B cell (primary cell): ENCODE measurements around the gene ADAM12. TPM values are rescaled to one million over a fixed set of nuclear protein-coding genes. Genes with fewer than 3 reads are reported as not detected.

Source experiments
- ATAC-seq: fragments of 200-7000 bp; cut with Tn5 transposase; one replicate; pipeline ENCODE4 v1.10.0; 2021; ENCODE audit warnings: low read depth, mild to moderate bottlenecking, moderate number of reproducible peaks, moderate library complexity
- CTCF ChIA-PET: fragments of 350-600 bp; sonication (Branson Sonifier 250); formaldehyde crosslinking; loops from one replicate; lab custom pipeline; 2021; ENCODE audit warnings: antibody characterized with exemption, inconsistent platforms; lab: Charles Lee
- POLR2A ChIA-PET: fragments of 350-600 bp; sonication (Branson Sonifier 250); formaldehyde crosslinking; loops from one replicate; lab custom pipeline; 2021; ENCODE audit warnings: antibody characterized with exemption; lab: Charles Lee
- DNase-seq: peaks from one replicate; pipeline ENCODE4 v3.0.0; 2013
- H2AFZ ChIP-seq: 2 replicates; pipeline ENCODE4 v1.6.1; 2012; ENCODE audit warnings: mild to moderate bottlenecking, low read depth, low read length; ENCODE audit not compliant: insufficient read depth, poor library complexity, severe bottlenecking
- H3K27ac ChIP-seq, 2 donors: 1 replicate in 1 of 2; 2 replicates in 1 of 2; pipeline ENCODE4 v1.5.1; 2012 to 2013; ENCODE audit warnings: low read length in 2 of 2, mild to moderate bottlenecking in 2 of 2, moderate library complexity in 1 of 2
- H3K27me3 ChIP-seq, 4 experiments: fragments of 200-600 bp in 1 of 4; sonication (generic) in 1 of 4; replicated peaks in 1 of 4; 1 replicate in 2 of 4; 2 replicates in 2 of 4; pipeline versions ENCODE4 v1.6.1 to v1.7.0; 2013 to 2016; ENCODE audit warnings: low read length in 3 of 4, mild to moderate bottlenecking in 2 of 4, mixed read lengths in 1 of 4, moderate library complexity in 1 of 4; ENCODE audit not compliant: insufficient read depth in 4 of 4, control insufficient read depth in 3 of 4; ENCODE audit errors: control extremely low read depth in 1 of 4
- H3K36me3 ChIP-seq, 2 experiments: replicated peaks in 1 of 2; 1 replicate in 1 of 2; 2 replicates in 1 of 2; pipeline versions ENCODE4 v1.6.1 to v1.7.1; 2013; ENCODE audit warnings: low read length in 1 of 2; ENCODE audit not compliant: insufficient read depth in 2 of 2, control insufficient read depth in 1 of 2; ENCODE audit errors: control extremely low read depth in 1 of 2, extremely low read depth in 1 of 2
- H3K4me1 ChIP-seq, 2 donors: fragments of 200-600 bp in 1 of 2; sonication (generic) in 1 of 2; 1 replicate in 1 of 2; 2 replicates in 1 of 2; pipeline versions ENCODE4 v1.5.1 to v1.6.1; 2013 to 2017; ENCODE audit warnings: low read length in 2 of 2; ENCODE audit not compliant: control insufficient read depth in 2 of 2, insufficient read depth in 2 of 2
- H3K4me2 ChIP-seq: replicated peaks from 2 replicates; pipeline ENCODE3; 2012; ENCODE audit warnings: mild to moderate bottlenecking, low read depth, low read length; ENCODE audit not compliant: poor library complexity, severe bottlenecking
- H3K4me3 ChIP-seq, 5 experiments: fragments of 200-600 bp in 1 of 5; sonication (generic) in 1 of 5; 1 replicate in 3 of 5; 2 replicates in 2 of 5; pipeline versions ENCODE4 v1.5.1 to v1.7.0; 2011 to 2016; ENCODE audit warnings: low read length in 4 of 5, mild to moderate bottlenecking in 4 of 5, low read depth in 2 of 5, control low read depth in 1 of 5, moderate library complexity in 1 of 5; ENCODE audit not compliant: insufficient read depth in 1 of 5; ENCODE audit errors: control extremely low read depth in 1 of 5, extremely low read depth in 1 of 5
- H3K79me2 ChIP-seq: fragments of 200-600 bp; sonication (generic); one replicate; pipeline ENCODE4 v1.6.0; 2016; ENCODE audit warnings: low read length; ENCODE audit not compliant: control insufficient read depth, insufficient read depth
- H3K9ac ChIP-seq: fragments of 200-600 bp; sonication (generic); 2 replicates; pipeline ENCODE4 v1.6.1; 2017; ENCODE audit warnings: mild to moderate bottlenecking, low read length, moderate library complexity
- H3K9me3 ChIP-seq, 3 donors: one replicate each; pipeline versions ENCODE4 v1.6.1 to v1.7.1; 2013; ENCODE audit warnings: low read length in 2 of 3; ENCODE audit not compliant: control insufficient read depth in 2 of 3, insufficient read depth in 1 of 3; ENCODE audit errors: control extremely low read depth in 1 of 3
- H4K20me1 ChIP-seq: 2 replicates; pipeline ENCODE4 v1.6.0; 2012; ENCODE audit warnings: mild to moderate bottlenecking, low read length; ENCODE audit not compliant: insufficient read depth, control insufficient read depth, poor library complexity, severe bottlenecking
- H3K27ac Mint-ChIP-seq: one replicate; pipeline ENCODE4 v1.8.0; 2021; ENCODE audit warnings: mixed read lengths
- H3K27me3 Mint-ChIP-seq: one replicate; pipeline ENCODE4 v1.8.0; 2021; ENCODE audit warnings: mixed read lengths
- H3K4me1 Mint-ChIP-seq: one replicate; pipeline ENCODE4 v1.8.0; 2021; ENCODE audit warnings: mixed read lengths
- H3K4me3 Mint-ChIP-seq: one replicate; pipeline ENCODE4 v1.8.0; 2021; ENCODE audit warnings: mixed read lengths
- H3K9me3 Mint-ChIP-seq: one replicate; pipeline ENCODE4 v1.8.0; 2022; ENCODE audit warnings: mixed read lengths; ENCODE audit not compliant: insufficient read depth
- EZH2 ChIP-seq: IDR thresholded peaks from 2 replicates; pipeline ENCODE4 v1.6.1; 2012; ENCODE audit warnings: borderline replicate concordance, low read depth, mild to moderate bottlenecking, moderate library complexity, low read length; ENCODE audit not compliant: insufficient read depth, poor library complexity, severe bottlenecking
- WGBS: methylation state at CpG from one replicate; pipeline ENCODE4 v1.1.5; 2013; ENCODE audit warnings: missing lambda C conversion rate; ENCODE audit not compliant: insufficient coverage; 5-methylcytosine and 5-hydroxymethylcytosine counted together
- intact Hi-C: fragments of 100-400 bp; cut with micrococcal nuclease; formaldehyde crosslinking; loops from one replicate; pipeline ENCODE4 v1.10.0; 2022
- polyA plus RNA-seq: library from polyadenylated mRNA; depleted of rRNA; stranded (reverse); fragments of >200 nt; gene quantifications from 2 replicates; pipeline ENCODE4 v1.2.3, GENCODE V29; 2012
- total RNA-seq, 2 donors: library from RNA; stranded (reverse); fragments of 120-200 nt in 1 of 2; gene quantifications; 1 replicate in 1 of 2; 2 replicates in 1 of 2; pipeline versions ENCODE4 v1.2.3 to v1.2.4, GENCODE V29; 2013 to 2022
- TF ChIP-seq, protein P1 (sequence below): fragments of 200-600 bp; IDR thresholded peaks from one replicate; pipeline ENCODE4 v1.8.0; 2022; ENCODE audit warnings: antibody characterized with exemption, mild to moderate bottlenecking

The ADAM12 gene
- total and polyA plus RNA-seq, 2 donors (not counting 1 experiment from before 2014, with no cell fraction given) = 0.01 to 0.22 TPM

DNA sequence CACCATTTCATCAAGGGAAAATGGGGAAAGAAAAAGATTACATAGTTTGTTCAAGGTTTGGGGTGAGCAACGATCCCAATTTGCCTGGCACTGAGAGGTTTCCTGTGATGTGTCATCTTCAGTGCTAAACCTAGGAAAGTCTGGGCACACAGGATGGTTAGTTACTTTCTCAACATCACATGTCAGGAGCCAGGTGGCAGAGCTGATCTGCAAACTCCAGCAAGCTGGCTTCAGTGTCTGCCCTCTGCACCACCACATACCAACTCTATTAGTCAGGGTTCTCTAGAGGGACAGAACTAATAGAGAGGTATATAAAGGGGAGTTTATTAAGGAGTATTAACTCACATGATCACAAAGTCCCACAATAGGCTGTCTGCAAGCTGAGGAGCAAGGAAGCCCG is 11.3 kb downstream of the ADAM12 start:
- Histone ChIP-seq H3K4me2 (no peak overlapping the region), H4K20me1 (no peaks in the 10 kb centered on the region), H3K27me3 (no peaks in the 10 kb centered on the region), H3K4me1 (no peaks in the 10 kb centered on the region), H2AFZ (no peak overlapping the region), H3K27ac (no peak overlapping the region), H3K79me2 (no peaks in the 10 kb centered on the region), H3K36me3 (no peaks in the 10 kb centered on the region), H3K9ac (no peak overlapping the region), H3K4me3 (no peak overlapping the region), H3K9me3 (peaks cover 0 to 4% (median 0%) of the 10 kb centered on the region in 3 donors)
- TF ChIP-seq, protein P1, sequence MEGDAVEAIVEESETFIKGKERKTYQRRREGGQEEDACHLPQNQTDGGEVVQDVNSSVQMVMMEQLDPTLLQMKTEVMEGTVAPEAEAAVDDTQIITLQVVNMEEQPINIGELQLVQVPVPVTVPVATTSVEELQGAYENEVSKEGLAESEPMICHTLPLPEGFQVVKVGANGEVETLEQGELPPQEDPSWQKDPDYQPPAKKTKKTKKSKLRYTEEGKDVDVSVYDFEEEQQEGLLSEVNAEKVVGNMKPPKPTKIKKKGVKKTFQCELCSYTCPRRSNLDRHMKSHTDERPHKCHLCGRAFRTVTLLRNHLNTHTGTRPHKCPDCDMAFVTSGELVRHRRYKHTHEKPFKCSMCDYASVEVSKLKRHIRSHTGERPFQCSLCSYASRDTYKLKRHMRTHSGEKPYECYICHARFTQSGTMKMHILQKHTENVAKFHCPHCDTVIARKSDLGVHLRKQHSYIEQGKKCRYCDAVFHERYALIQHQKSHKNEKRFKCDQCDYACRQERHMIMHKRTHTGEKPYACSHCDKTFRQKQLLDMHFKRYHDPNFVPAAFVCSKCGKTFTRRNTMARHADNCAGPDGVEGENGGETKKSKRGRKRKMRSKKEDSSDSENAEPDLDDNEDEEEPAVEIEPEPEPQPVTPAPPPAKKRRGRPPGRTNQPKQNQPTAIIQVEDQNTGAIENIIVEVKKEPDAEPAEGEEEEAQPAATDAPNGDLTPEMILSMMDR = no peak
- no peak for TF ChIP-seq EZH2
- ATAC-seq (no peak), DNase-seq (no peak)
- 90% methylated on average over 2 of the region's 2 CpGs for WGBS
- no peaks in the 10 kb centered on the region for H3K27me3 Mint-ChIP-seq
- no peak overlapping the region for H3K4me3 Mint-ChIP-seq
- CTCF ChIA-PET = no interaction called here
- POLR2A ChIA-PET = no interaction called here
- intact Hi-C loops = no loop called here
- H3K4me1 Mint-ChIP-seq = no peaks in the 10 kb centered on the region
- peaks cover 4% of the 10 kb centered on the region for H3K9me3 Mint-ChIP-seq
- no peak overlapping the region for H3K27ac Mint-ChIP-seq

DNA sequence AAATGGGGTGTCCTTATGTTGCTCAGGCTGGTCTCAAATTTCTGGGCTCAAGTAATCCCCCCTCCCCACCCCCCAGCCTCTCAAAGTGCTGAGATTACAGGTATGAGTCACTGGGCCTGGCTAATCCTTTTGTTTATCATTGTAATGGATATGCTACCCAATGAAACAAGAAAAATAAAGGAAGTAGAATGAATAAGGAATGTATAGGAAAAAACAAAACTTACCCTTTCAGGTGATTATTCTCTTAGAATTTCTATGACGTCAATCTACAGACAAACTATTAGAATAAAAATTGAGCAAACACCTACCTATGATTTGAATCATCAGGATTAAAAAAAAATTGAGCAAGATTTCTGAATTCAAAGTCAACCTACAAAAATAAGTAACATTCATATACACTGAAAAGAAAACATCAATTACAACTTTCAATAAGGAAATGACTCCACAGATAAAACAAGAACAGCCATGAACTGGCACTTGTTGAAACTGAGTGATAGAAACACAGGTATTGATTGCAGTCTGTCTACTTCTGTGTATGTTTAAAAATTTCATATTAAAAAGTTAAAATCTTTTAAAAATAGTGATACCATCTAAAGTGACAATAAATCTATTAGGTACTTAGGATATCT is 12.2 kb downstream of the ADAM12 start:
- no peak for ATAC-seq
- H3K27ac Mint-ChIP-seq = no peak overlapping the region
- POLR2A ChIA-PET = no interaction called here

More for the DNA sequence above, 12.2 kb downstream of the ADAM12 start:
- DNase-seq = no peak
- TF ChIP-seq EZH2 = no peak
- TF ChIP-seq, protein P1 = no peak
- no peak overlapping the region for H3K4me3 Mint-ChIP-seq
- peaks cover 4% of the 10 kb centered on the region for H3K9me3 Mint-ChIP-seq
- Histone ChIP-seq H3K4me1 (no peaks in the 10 kb centered on the region), H3K27me3 (no peaks in the 10 kb centered on the region), H2AFZ (no peak overlapping the region), H3K9ac (no peak overlapping the region), H3K4me2 (no peak overlapping the region), H3K79me2 (no peaks in the 10 kb centered on the region), H3K27ac (no peak overlapping the region), H4K20me1 (no peaks in the 10 kb centered on the region), H3K9me3 (peaks cover 0 to 4% (median 0%) of the 10 kb centered on the region in 3 donors), H3K4me3 (no peak overlapping the region), H3K36me3 (no peaks in the 10 kb centered on the region)
- CTCF ChIA-PET = no interaction called here
- H3K4me1 Mint-ChIP-seq = no peaks in the 10 kb centered on the region
- intact Hi-C loops = no loop called here
- H3K27me3 Mint-ChIP-seq = no peaks in the 10 kb centered on the region
- WGBS = no CpG with 5 or more reads among the region's 1 CpG
